Endodermal cell (in vitro differentiated cells): ENCODE data around the gene SLC12A3. TPM values are rescaled to one million over a fixed set of nuclear protein-coding genes. Genes with fewer than 3 reads are reported as not detected.
A peak's percentile ranks its signal among the peaks of the same experiment; 100 is the strongest.

Experiments
- DNase-seq: peaks from one replicate; pipeline ENCODE4 v3.0.0-alpha.2; 2017
- H3K27ac ChIP-seq: 2 replicates; pipeline ENCODE4 v1.5.1; 2013; ENCODE audit warnings: mild to moderate bottlenecking, low read depth, low read length, moderate library complexity
- H3K27me3 ChIP-seq: 2 replicates; pipeline ENCODE4 v1.6.1; 2013; ENCODE audit warnings: mild to moderate bottlenecking, low read length, moderate library complexity; ENCODE audit not compliant: insufficient read depth, control insufficient read depth, poor library complexity, severe bottlenecking
- H3K36me3 ChIP-seq: 2 replicates; pipeline ENCODE4 v1.7.0; 2013; ENCODE audit warnings: mild to moderate bottlenecking, low read length, moderate library complexity; ENCODE audit not compliant: control insufficient read depth, insufficient read depth
- H3K4me1 ChIP-seq: one replicate; pipeline ENCODE4 v1.7.0; 2013; ENCODE audit warnings: low read length; ENCODE audit not compliant: control insufficient read depth, insufficient read depth
- H3K4me3 ChIP-seq: 2 replicates; pipeline ENCODE4 v1.5.1; 2013; ENCODE audit warnings: mild to moderate bottlenecking, low read length, moderate library complexity
- H3K9ac ChIP-seq: 2 replicates; pipeline ENCODE4 v1.6.1; 2013; ENCODE audit warnings: mild to moderate bottlenecking, low read length, moderate library complexity; ENCODE audit not compliant: poor library complexity, severe bottlenecking; ENCODE audit errors: extremely low read depth
- H3K9me3 ChIP-seq: 2 replicates; pipeline ENCODE4 v1.6.1; 2013; ENCODE audit warnings: mild to moderate bottlenecking, low read length, moderate library complexity; ENCODE audit not compliant: control insufficient read depth
- H3K27ac Mint-ChIP-seq: 2 replicates; pipeline ENCODE4 v1.8.0; 2020; ENCODE audit warnings: mixed read lengths
- H3K27me3 Mint-ChIP-seq: 2 replicates; pipeline ENCODE4 v1.8.0; 2021; ENCODE audit warnings: mild to moderate bottlenecking, mixed read lengths; ENCODE audit not compliant: insufficient read depth
- H3K36me3 Mint-ChIP-seq: 2 replicates; pipeline ENCODE4 v1.8.0; 2020; ENCODE audit warnings: low read depth, mixed read lengths
- H3K4me1 Mint-ChIP-seq: 2 replicates; pipeline ENCODE4 v1.8.0; 2020; ENCODE audit warnings: mixed read lengths
- H3K4me3 Mint-ChIP-seq: 2 replicates; pipeline ENCODE4 v1.8.0; 2020; ENCODE audit warnings: mild to moderate bottlenecking, moderate library complexity, mixed read lengths
- H3K9me3 Mint-ChIP-seq: 2 replicates; pipeline ENCODE4 v1.8.0; 2020; ENCODE audit warnings: mild to moderate bottlenecking, mixed read lengths
- WGBS, 2 experiments: methylation state at CpG; one replicate each; pipeline versions ENCODE4 v1.1.5 to v1.1.7; 2013; ENCODE audit warnings: missing lambda C conversion rate in 2 of 2, mixed read lengths in 1 of 2; ENCODE audit not compliant: insufficient coverage in 1 of 2, insufficient read length in 1 of 2; 5-methylcytosine and 5-hydroxymethylcytosine counted together
- total RNA-seq, 2 donors: library from RNA; stranded (reverse); fragmentation: NEBNext Ultra II Directional in 1 of 2; extraction: Animal tissue kit (Norgen Biotek cat#: 25700) in 1 of 2; gene quantifications; 2 replicates in 1 of 2; 3 replicates in 1 of 2; pipeline ENCODE4 v1.2.1, GENCODE V29; 2021
- TF ChIP-seq, protein P1 (sequence below): fragments of 200-600 bp; sonication (generic); conservative IDR thresholded peaks from 2 replicates; pipeline ENCODE4 v1.5.0; 2021; ENCODE audit warnings: antibody characterized with exemption, mild to moderate bottlenecking

SLC12A3 gene
- total RNA-seq, 2 donors from 2014 or later = not detected

DNA sequence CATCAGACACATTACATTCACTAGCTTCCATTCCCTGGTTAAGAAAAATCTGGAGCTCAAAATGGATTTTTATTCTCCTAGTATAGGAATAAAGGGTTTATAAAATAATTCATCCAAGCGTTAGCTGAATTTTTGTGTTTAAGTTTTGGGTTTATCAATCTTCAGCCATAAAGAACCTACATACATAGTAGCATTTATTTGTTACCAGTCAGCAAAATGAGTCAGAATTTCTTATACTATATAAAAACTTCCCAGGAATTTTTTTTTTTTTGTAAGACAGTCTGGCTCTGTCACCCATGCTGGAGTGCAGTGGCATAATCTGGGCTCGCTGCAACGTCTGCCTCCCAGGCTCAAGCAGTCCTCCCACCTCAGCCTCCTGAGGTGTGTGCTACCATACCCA lies 40.2 kb upstream of the SLC12A3 start:
- no peak overlapping the region for H3K27ac Mint-ChIP-seq
- no peak overlapping the region for H3K4me3 Mint-ChIP-seq
- Histone ChIP-seq H3K9me3 (no peaks in the 10 kb centered on the region), H3K36me3 (peaks cover 50% of the 10 kb centered on the region), H3K27ac (peak overlapping the region; percentile 69), H3K4me3 (no peak overlapping the region), H3K4me1 (no peaks in the 10 kb centered on the region), H3K27me3 (no peaks in the 10 kb centered on the region), H3K9ac (no peak overlapping the region)
- H3K4me1 Mint-ChIP-seq = peaks cover 8% of the 10 kb centered on the region
- no peak for DNase-seq
- peaks cover 48% of the 10 kb centered on the region for H3K36me3 Mint-ChIP-seq
- TF ChIP-seq, protein P1, sequence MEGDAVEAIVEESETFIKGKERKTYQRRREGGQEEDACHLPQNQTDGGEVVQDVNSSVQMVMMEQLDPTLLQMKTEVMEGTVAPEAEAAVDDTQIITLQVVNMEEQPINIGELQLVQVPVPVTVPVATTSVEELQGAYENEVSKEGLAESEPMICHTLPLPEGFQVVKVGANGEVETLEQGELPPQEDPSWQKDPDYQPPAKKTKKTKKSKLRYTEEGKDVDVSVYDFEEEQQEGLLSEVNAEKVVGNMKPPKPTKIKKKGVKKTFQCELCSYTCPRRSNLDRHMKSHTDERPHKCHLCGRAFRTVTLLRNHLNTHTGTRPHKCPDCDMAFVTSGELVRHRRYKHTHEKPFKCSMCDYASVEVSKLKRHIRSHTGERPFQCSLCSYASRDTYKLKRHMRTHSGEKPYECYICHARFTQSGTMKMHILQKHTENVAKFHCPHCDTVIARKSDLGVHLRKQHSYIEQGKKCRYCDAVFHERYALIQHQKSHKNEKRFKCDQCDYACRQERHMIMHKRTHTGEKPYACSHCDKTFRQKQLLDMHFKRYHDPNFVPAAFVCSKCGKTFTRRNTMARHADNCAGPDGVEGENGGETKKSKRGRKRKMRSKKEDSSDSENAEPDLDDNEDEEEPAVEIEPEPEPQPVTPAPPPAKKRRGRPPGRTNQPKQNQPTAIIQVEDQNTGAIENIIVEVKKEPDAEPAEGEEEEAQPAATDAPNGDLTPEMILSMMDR = no peak
- 96% methylated on average over 3 of the region's 3 CpGs; no CpG with 5 or more reads in 1 of the 2 experiments for WGBS, 2 experiments
- no peaks in the 10 kb centered on the region for H3K27me3 Mint-ChIP-seq
- no peaks in the 10 kb centered on the region for H3K9me3 Mint-ChIP-seq

GRCh38 chr16:56825826-56826225 lies 39.2 kb upstream of the SLC12A3 start:
- H3K27ac Mint-ChIP-seq = no peak overlapping the region
- Histone ChIP-seq H3K27me3 (no peaks in the 10 kb centered on the region), H3K9ac (no peak overlapping the region), H3K4me3 (no peak overlapping the region), H3K27ac (no peak overlapping the region), H3K4me1 (no peaks in the 10 kb centered on the region), H3K9me3 (no peaks in the 10 kb centered on the region), H3K36me3 (peaks cover 52% of the 10 kb centered on the region)
- no peak overlapping the region for H3K4me3 Mint-ChIP-seq
- no peaks in the 10 kb centered on the region for H3K9me3 Mint-ChIP-seq
- peaks cover 45% of the 10 kb centered on the region for H3K36me3 Mint-ChIP-seq
- TF ChIP-seq, protein P1 = no peak
- peaks cover 11% of the 10 kb centered on the region for H3K4me1 Mint-ChIP-seq
- no peaks in the 10 kb centered on the region for H3K27me3 Mint-ChIP-seq
- no peak for DNase-seq

GRCh38 chr16:56828647-56829046 lies 36.4 kb upstream of the SLC12A3 start:
- no peak for DNase-seq
- no peak overlapping the region for H3K27ac Mint-ChIP-seq
- 88 to 98% methylated on average over 1 of the region's 1 CpG for WGBS, 2 experiments
- H3K27ac ChIP-seq = no peak overlapping the region
- peaks cover 16% of the 10 kb centered on the region for H3K4me1 Mint-ChIP-seq
- TF ChIP-seq, protein P1 = no peak
- H3K36me3 Mint-ChIP-seq = peaks cover 52% of the 10 kb centered on the region
- H3K36me3 ChIP-seq = peaks cover 65% of the 10 kb centered on the region
- H3K9ac ChIP-seq = no peak overlapping the region
- H3K27me3 Mint-ChIP-seq = no peaks in the 10 kb centered on the region
- H3K27me3 ChIP-seq = no peaks in the 10 kb centered on the region
- H3K4me3 Mint-ChIP-seq = no peak overlapping the region
- H3K4me3 ChIP-seq = no peak overlapping the region
- no peaks in the 10 kb centered on the region for H3K4me1 ChIP-seq
- no peaks in the 10 kb centered on the region for H3K9me3 ChIP-seq
- no peaks in the 10 kb centered on the region for H3K9me3 Mint-ChIP-seq
